HG03280 (cell line): Measurements from ENCODE around the gene OR6J1.
"Not testable (repeated sequence)": the region's sequence is repeated elsewhere in the genome, so short reads cannot be mapped to it uniquely, and the experiment has no call there.

ENCODE experiments used
- ATAC-seq: cut with Tn5 transposase; IDR thresholded peaks from one replicate; pipeline ENCODE4 v1.9.1; 2021; ENCODE audit warnings: mild to moderate bottlenecking, moderate library complexity; ENCODE audit not compliant: unreplicated experiment

OR6J1 gene

DNA sequence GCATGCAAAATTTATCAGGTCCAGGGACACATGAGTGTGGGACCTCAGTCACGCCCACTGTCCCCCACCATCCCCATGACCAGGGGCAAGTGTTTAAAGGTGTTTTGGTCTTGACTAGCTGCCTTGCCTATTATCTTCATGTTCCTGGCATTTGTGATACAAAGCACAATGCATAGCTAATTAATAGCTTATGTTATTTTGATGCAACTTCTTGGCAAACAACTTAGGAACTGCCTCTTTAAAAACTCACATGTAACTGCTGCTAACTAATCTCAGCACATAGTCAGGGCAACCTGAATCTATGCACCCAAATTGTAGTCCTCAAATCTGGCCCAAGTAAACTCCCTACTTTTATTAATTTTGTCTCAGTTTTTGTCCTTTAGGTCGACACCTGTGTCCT lies 7.4 kb upstream of the OR6J1 start:
- ATAC-seq: no peak

- no peak for ATAC-seq
Measured at GRCh38 chr14:22650960-22651521, 6.9 kb upstream of the OR6J1 start.

GRCh38 chr14:22650046-22650739 lies 6.0 kb upstream of the OR6J1 start:
- ATAC-seq: no peak

DNA sequence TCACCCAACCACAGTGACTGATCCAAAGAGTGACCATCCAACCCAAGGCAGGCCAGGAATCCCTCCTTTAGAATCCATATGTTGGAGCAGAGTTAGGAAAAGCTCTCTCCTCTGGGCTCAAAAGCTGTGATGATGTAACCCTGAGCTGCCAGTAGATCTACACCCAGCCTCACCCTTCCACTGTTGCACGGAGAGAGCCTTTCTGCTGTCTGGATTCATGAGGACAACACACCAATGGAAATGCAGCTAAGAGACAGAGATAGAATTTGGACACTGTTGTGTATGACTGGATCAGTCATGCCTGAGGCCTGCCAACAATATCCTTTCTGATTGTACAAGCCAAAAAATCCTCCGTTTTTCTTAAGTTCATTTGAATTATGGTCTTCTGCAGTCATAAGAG lies 4.4 kb upstream of the OR6J1 start:
- no peak for ATAC-seq

GRCh38 chr14:22646570-22647254 lies 2.6 kb upstream of the OR6J1 start:
- no peak for ATAC-seq

DNA sequence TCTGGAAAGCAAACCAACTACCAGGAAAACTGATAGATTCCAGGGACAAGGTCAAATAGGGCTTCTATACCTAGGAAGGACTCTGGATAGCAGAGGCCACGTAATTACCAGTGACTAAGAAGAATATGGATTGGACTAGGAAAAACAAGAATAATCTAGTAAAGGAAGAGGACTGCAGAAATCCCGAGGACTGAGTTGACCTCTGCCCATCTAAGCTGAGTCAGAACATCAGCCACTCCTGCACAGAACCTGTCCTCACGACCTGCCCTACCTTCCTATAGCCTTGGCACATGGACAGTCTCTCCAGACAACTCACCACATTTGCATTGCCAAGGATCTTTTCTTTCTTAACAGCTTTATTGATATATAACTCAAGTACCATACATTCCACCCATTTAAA lies 2.3 kb downstream of the OR6J1 start:
- ATAC-seq: no peak

DNA sequence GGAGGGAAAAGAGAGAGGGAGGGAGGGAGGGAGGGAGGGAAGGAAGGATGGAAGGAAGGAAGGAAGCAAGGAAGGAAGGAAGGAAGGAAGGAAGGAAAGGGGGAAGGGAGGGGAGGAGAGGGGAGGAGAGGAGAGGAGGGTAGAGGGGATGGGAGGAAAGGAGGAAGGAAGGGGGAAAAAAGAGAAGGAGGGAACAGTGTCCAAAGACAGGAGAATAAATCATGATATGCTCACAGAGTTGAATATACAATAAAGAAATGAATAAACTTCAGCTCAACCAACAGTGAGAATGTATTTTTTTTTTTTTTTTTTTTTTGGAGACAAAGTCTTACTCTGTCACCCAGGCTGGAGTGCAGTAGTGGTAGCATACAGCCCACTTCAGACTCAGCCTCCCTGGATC lies 4.0 kb downstream of the OR6J1 start:
- ATAC-seq: no peak

DNA sequence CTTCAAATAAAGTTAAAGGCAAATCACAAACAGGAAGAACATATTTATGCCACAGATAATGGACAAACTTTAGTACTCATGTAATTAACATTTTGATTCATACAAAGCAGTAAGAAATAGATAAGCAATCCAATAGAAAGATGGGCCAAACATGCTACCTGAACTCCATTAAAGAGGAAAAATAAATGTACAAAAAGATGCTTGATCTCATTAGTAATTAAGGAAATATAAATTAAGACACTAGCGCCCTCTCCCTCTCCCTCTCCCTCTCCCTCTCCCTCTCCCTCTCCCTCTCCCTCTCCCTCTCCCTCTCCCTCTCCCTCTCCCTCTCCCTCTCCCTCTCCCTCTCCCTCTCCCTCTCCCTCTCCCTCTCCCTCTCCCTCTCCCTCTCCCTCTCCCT lies 8.2 kb downstream of the OR6J1 start:
- not testable (repeated sequence) for ATAC-seq

DNA sequence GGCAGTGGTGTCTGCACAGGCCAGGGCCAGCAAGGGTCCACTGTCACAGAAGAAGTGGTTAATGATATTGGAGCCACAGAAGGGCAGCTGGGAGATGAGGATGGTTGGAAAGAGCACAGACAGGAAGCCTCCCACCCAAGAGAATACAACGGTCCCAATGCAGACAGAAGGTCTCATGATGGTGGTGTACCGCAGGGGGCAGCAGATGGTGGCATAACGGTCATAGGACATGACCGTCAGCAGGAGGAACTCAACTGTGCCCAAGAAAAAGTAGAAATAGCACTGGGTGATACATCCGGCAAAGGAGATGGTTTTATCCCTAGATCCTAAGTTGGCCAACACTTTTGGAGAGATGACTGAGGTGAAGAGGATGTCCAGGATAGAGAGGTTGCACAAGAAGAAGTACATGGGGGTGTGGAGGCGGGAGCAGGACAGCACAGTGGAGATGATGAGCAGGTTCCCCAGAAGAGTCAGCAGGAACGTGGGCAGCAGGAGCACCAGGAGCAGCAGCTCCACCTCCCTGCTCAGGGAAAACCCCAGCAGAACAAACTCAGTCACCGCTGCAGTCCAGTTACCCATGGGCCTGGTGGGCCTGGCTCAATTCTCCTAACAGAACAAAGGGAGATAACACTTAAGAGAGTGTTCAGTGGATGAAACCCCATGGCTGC lies 9.8 kb downstream of the OR6J1 start:
- no peak for ATAC-seq

- ATAC-seq: no peak
Measured at GRCh38 chr14:22630486-22630885, 13.7 kb downstream of the OR6J1 start.

- no peak for ATAC-seq
Measured at GRCh38 chr14:22630066-22630465, 14.1 kb downstream of the OR6J1 start.

DNA sequence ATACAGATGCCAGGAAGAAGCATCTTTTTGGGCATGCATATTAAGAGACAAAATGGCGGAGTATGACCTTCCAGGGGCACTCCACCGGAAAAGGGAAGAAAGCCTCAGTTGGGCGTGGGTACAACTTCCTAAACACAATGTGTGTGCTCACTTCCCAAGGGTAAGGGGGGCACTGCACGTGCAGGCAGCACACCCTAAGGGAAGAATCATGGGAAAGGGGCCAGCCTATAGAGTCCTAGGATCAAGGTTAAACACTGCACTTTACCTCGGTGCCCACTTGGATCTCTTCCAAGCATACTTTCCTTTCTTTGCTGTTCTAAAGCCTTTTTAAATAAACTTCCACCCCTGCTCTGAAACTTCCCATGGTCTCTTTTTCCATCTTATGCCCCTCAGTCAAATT lies 14.8 kb downstream of the OR6J1 start:
- ATAC-seq: no peak

GRCh38 chr14:22627506-22628263 lies 16.5 kb downstream of the OR6J1 start:
- no peak for ATAC-seq

DNA sequence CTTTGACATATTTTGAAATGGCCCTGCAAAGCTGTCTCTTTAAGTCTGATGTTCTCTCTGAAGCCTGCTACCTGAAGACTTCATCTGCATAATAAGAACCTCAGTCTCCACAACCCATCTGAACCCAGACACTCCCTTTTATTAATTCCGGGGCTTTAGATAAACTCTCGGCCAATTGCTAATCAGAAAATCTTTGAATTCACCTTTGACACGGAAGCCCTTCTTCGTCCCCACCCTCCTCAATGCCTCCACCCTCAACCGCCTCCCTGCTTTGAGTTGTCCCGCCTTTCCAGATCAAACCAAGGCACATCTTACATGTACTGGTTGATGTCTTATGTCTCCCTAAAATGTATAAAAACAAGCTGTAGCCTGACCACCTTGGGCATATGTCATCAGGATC lies 17.6 kb downstream of the OR6J1 start:
- ATAC-seq: no peak

GRCh38 chr14:22623047-22623446 lies 21.1 kb downstream of the OR6J1 start:
- ATAC-seq: no peak

DNA sequence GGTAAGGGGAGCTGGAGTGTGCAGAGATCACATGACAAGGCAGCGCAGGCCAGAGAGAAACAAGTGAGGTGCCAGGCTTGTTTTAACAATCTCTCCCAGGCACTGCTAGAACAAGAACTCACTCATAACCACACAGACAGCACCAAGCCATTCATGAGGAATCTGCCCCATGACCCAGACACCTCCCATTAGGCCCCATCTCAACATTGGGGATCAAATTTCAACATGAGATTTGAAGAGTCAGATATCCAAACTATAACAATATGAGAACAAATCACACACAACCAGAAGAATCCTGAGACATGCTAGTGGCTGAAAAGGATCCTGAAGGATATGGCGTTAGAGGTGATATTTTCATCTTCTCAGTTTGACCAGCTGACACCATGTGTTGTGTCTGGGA lies 21.9 kb downstream of the OR6J1 start:
- ATAC-seq: no peak

DNA sequence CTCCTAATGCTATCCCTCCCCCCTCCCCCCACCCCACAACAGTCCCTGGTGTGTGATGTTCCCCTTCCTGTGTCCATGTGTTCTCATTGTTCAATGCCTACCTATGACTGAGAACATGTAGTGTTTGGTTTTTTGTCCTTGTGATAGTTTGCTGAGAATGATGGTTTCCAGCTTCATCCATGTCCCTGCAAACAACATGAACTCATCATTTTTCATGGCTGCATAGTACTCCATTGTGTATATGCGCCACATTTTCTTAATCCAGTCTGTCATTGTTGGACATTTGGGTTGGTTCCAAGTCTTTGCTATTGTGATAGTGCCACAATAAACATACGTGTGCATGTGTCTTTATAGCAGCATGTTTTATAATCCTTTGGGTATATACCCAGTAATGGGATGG lies 28.4 kb downstream of the OR6J1 start:
- ATAC-seq: not testable (repeated sequence)

DNA sequence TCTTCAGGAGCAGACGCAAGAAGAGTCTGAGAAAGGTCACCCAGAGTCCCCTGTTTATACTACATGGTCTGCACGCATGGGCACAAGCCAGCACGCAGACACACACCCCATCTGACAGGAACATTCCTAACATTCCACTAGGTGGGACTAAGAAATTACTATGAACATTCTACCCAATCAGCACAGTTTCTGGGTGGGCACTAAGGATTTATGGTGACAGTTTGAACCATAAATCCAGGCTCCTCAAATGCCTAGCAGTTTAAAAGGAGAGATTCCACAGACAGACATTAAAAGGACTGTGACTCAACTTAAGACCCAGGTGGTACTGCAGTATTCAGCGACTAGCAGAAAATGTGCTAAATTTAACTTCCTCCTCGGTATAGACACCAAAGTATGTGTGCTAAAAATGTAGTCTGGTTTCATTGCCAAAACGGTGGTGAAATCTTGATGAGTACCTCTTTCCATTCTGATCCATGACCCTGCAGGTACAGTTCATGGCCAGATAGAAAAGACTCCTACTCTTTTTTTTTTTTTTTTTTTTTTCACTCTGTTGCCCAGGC lies 29.8 kb downstream of the OR6J1 start:
- ATAC-seq: no peak

DNA sequence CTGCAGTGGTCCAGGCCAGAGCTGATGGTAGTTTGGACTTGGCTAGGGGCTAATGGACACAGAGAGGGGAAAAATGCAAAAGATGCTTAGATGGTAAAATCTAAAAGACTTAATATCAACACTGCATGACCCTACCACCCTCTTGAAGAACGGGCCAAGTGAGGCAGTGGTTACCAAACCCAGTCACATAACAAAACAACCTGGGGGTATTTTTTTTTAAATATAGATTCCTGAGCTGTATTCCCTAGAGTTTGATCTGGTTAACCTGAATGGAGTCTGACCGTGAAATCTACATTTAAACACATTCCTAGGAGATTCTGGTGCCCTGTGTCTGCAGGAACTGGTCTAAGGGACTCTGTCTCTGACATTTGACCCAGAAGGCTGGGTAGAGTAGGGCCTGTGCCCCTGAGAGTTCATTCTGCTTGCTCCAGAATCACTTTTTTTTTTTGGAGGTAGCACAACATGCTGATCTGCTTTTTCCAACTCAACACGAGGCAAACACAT lies 30.4 kb downstream of the OR6J1 start:
- no peak for ATAC-seq

GRCh38 chr14:22613106-22613695 lies 31.0 kb downstream of the OR6J1 start:
- no peak for ATAC-seq
